ENCODE results near the gene ZIC5.

GRCh38 chr13:99987154-99988019, 15.8 kb upstream of the ZIC5 start:
- TF ChIP-seq CTCF (IDR thresholded peaks at IDR 0.05), result no peak
- TF ChIP-seq TCF7L2 (IDR thresholded peaks at IDR 0.05; ENCODE audit: low read depth, low read length), result no peak
- TF ChIP-seq REST (IDR thresholded peaks at IDR 0.05; ENCODE audit: insufficient read depth in 1 of 2, low read depth in 2 of 2, low read length in 1 of 2), result no peak
- TF ChIP-seq SIN3A (IDR thresholded peaks at IDR 0.05; ENCODE audit: borderline replicate concordance, insufficient read depth, low read depth, low read length), result no peak
- no peak for TF ChIP-seq POLR2AphosphoS5 (IDR thresholded peaks at IDR 0.05; ENCODE audit: low read depth, low read length)
